Coronary artery (tissue), 2 donors: ENCODE data around the gene KYAT1.
A peak's percentile ranks its signal among the peaks of the same experiment; 100 is the strongest.
"Not testable (repeated sequence)": the region's sequence is repeated elsewhere in the genome, so short reads cannot be mapped to it uniquely, and the experiment has no call there.

Source experiments
- DNase-seq: peaks from one replicate; pipeline ENCODE4 v3.0.0-alpha.2; 2017; ENCODE audit warnings: low spot score
- H3K27ac ChIP-seq, 2 donors: fragments of 200-600 bp; sonication (generic); one replicate each; pipeline ENCODE4 v1.5.1; 2016 to 2019
- H3K4me3 ChIP-seq: fragments of 200-600 bp; sonication (generic); 2 replicates; pipeline ENCODE4 v1.5.1; 2016; ENCODE audit warnings: mild to moderate bottlenecking, moderate library complexity
- TF ChIP-seq, protein P1 (sequence below): fragments of 200-600 bp; sonication (generic); IDR thresholded peaks from one replicate; pipeline ENCODE4 v1.5.1; 2019; ENCODE audit warnings: antibody characterized with exemption

The KYAT1 gene

DNA sequence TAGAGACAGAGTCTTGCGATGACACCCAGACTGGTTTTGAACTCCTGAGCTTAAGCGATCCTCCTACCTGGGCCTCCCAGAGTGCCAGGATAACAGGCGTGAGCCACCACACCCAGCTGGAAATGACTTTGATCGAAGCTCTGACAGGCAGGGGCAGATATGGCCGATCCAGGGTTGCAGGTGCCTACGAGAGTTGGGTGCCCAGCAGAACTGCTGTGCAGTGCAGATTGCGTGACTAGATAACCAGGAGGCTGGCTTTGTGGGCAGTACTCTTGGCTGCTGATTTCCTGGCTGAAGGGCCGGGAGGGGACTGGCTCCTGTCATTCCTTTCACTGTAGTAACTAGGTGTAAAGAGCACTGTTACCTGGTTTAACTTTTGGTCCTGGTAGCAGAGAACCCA lies 82.9 kb downstream of the KYAT1 start:
- TF ChIP-seq, protein P1, sequence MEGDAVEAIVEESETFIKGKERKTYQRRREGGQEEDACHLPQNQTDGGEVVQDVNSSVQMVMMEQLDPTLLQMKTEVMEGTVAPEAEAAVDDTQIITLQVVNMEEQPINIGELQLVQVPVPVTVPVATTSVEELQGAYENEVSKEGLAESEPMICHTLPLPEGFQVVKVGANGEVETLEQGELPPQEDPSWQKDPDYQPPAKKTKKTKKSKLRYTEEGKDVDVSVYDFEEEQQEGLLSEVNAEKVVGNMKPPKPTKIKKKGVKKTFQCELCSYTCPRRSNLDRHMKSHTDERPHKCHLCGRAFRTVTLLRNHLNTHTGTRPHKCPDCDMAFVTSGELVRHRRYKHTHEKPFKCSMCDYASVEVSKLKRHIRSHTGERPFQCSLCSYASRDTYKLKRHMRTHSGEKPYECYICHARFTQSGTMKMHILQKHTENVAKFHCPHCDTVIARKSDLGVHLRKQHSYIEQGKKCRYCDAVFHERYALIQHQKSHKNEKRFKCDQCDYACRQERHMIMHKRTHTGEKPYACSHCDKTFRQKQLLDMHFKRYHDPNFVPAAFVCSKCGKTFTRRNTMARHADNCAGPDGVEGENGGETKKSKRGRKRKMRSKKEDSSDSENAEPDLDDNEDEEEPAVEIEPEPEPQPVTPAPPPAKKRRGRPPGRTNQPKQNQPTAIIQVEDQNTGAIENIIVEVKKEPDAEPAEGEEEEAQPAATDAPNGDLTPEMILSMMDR, result no peak
- Histone ChIP-seq H3K4me3 (no peak overlapping the region), H3K27ac (no peak overlapping the region)
- DNase-seq, result no peak

DNA sequence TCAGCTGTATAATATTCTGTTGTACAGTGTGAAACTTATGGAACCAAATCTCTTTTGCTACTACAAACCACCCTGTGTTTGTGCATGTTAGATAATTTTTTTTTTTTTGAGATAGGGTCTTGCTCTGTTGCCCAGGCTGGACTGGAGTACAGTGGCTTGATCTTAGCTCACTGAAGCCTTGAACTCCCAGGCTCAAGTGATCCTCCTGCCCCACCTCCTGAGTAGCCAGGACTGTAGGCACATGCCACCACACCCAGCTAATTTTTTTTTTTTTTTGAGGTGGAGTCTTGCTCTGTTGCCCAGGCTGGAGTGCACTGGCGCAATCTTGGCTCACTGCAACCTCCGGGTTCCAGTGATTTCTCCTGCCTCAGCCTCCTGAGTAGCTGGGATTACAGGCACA lies 86.8 kb downstream of the KYAT1 start:
- not testable (repeated sequence) for H3K4me3 ChIP-seq, H3K27ac ChIP-seq, DNase-seq

DNA sequence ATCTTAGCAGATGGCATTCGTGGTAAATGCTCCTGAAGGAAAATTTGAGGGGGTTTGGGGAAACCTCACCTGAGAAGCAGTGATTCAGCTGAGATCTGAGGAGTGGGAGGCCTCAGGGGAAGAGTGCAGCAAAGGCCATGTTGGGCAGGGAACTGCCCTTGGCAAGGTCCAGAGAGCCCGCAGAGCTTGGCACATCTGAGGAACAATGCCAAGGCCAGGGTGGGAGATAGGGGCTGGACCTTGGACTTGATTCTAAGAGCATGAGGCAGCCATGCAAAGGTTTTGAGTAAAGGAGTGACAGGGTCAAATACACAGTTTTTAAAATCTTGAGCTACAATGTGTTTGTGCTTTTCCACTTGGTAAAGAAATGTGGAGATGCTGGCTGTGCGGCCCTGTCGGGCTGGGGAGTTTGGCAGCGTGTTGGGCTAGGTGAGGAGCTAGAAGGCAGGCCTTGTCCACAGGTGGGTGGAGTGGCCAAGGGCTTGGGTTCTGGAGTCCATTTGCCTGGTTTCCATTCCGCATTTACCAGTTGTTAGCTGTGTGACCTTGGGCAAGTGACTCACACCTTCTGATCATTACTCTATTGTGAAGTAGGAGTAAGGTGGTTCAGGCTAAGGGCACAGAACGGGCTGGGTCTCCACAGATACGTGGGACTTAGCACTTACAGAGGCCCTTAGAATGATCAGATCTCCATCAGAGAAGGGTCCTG lies 88.6 kb downstream of the KYAT1 start:
- no peak for DNase-seq

DNA sequence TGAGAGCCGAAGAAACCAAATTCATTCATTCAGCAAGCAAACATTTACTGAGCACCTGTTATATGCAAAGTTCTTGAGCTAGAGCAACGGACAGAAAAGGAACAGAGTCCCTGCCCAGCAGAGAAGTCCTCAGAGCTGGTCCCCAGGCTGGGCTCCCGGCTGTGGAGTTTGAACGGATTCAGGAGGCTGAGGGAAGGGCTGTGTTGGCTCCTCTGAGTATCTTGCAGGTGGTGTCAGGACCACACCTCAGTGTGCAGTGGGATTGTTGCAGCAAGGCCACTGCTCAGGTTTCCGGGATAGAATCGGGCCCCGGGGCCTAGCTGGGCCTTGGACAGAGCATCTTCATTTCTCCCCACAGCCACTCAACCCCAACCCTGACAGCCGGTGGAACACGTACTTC lies 89.6 kb downstream of the KYAT1 start:
- TF ChIP-seq, protein P1, result no peak
- no peak for DNase-seq
- Histone ChIP-seq H3K27ac (no peak overlapping the region), H3K4me3 (no peak overlapping the region)

More for the DNA sequence above, 88.6 kb downstream of the KYAT1 start:
- TF ChIP-seq, protein P1, result no peak
- H3K4me3 ChIP-seq, result no peak overlapping the region
- no peak overlapping the region for H3K27ac ChIP-seq

DNA sequence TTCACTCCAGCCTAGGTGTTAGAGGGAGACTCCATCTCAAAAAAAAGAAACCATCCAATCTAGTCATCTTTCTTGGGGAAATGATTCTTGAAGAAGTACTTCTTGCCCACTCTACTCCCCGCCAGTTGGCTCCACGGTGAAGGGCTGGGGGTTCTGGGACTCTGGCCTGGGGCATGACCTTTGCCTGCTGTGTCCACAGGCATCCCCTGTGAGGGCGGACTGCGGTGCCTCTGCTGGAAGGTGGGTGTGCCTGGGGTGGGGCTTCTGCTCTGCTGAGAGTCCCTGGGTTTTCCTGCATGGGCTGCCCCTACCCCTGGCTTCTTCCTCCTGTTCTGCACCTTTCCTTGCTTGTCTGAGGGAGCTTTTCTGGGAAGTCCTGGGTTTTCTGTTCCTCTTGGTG lies 91.2 kb downstream of the KYAT1 start:
- H3K4me3 ChIP-seq, result no peak overlapping the region
- DNase-seq, result no peak
- TF ChIP-seq, protein P1, result no peak
- no peak overlapping the region for H3K27ac ChIP-seq

DNA sequence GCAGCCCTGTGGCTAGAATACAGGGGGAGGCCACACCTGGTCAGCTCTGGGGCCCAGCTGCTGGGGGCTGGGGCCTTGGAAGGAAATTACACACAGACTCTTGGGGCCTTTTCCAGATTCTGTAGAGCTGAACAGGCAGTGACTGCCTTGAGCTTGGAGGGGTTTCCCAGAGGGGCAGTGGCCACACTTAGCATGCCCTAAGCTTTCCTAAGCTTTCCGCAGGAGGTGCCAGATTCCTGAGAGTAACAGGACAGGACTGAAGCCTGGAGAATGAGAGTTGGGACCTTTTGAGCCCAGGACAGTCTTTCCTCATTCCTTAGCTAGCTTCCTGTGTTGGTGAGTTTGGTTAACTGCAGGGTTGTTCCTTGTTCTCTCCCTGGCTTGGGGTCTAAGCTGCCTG lies 93.3 kb downstream of the KYAT1 start:
- Histone ChIP-seq H3K27ac (no peak overlapping the region), H3K4me3 (peak overlapping the region; percentile 97)
- DNase-seq, result no peak
- TF ChIP-seq, protein P1, result no peak

DNA sequence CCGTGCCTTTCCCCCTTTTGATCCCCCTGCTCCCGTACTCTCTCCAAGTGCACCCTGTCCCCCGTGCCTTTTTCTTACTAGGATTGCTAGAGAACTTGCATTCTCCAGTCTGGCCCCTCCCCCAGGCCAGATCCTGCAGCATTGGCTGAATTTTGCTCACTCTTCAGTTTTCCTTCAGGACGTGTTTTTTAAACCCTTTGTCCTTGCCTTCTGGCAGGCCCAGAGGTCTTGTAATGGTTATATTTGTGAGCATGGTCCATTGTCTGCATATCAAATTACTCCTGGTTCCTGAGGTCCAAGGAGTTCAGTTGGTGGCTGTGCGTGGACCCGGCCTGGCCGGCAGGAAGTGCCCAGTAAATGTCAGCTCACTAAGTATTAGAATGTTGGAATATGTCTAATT lies 94.1 kb downstream of the KYAT1 start:
- no peak for DNase-seq
- TF ChIP-seq, protein P1, result no peak
- Histone ChIP-seq H3K27ac (peak overlapping the region; percentile 23 to 93), H3K4me3 (peak overlapping the region; percentile 97)
